ENCODE measurements around the gene POLR1G. TPM values are rescaled to one million over a fixed set of nuclear protein-coding genes. Genes with fewer than 3 reads are reported as not detected.

The POLR1G gene
- total and polyA plus RNA-seq, 2 donors (not counting 3 experiments of a cell fraction or from before 2014, with no cell fraction given) = 6.6 to 19.5 TPM

- TF ChIP-seq POLR2A (IDR thresholded peaks at IDR 0.05; ENCODE audit: low read depth, low read length) (no peak), POLR2AphosphoS5 (IDR thresholded peaks at IDR 0.05; ENCODE audit: insufficient read depth, low read depth, low read length) (no peak), MYC (IDR thresholded peaks at IDR 0.05; ENCODE audit: low read depth, low read length) (no peak), GATA2 (IDR thresholded peaks at IDR 0.05; ENCODE audit: insufficient read depth, insufficient read length, low read depth, low read length) (no peak), EZH2 (IDR thresholded peaks at IDR 0.05; ENCODE audit: borderline replicate concordance, low read depth, low read length, severe bottlenecking) (no peak), JUN (IDR thresholded peaks at IDR 0.05; ENCODE audit: borderline replicate concordance, insufficient read depth, insufficient read length, low read depth) (no peak), CTCF (IDR thresholded peaks at IDR 0.05; ENCODE audit: extremely low read depth in 1 of 2, insufficient read depth in 1 of 2, low read depth in 1 of 2, low read length in 2 of 2) (no peak), FOS (IDR thresholded peaks at IDR 0.05; ENCODE audit: borderline replicate concordance, insufficient read depth, low read length) (no peak)
- TF ChIP-seq, protein P1, sequence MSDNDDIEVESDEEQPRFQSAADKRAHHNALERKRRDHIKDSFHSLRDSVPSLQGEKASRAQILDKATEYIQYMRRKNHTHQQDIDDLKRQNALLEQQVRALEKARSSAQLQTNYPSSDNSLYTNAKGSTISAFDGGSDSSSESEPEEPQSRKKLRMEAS (IDR thresholded peaks at IDR 0.05; ENCODE audit: insufficient read depth, insufficient read length) = no peak
- no peaks in the 10 kb centered on the region for H3K79me2 ChIP-seq (ENCODE audit: control insufficient read depth, insufficient read depth, low read length)
- intact Hi-C loops (cut with micrococcal nuclease) = no loop called here
- no peak overlapping the region for H3K27ac ChIP-seq (ENCODE audit: insufficient read depth, low read depth, low read length)
- no peak for DNase-seq (ENCODE audit: low read depth, low spot score)
- H3K9ac ChIP-seq (replicated peaks; ENCODE audit: extremely low read depth, insufficient read depth, low read length) = no peak overlapping the region
- no peaks in the 10 kb centered on the region for H3K9me3 ChIP-seq (replicated peaks; ENCODE audit: control insufficient read depth, insufficient read depth, low read length)
- no TSS peak for BruUV-seq (replicated peaks)
- dilution Hi-C loops (cut with MboI; ENCODE audit: extremely low pct_ligation_motif_present, low sequenced_read_pairs) = no loop called here
- peak; percentile 21 for FAIRE-seq
- peak overlapping the region; percentile 1 for H2AFZ ChIP-seq (ENCODE audit: low read depth, low read length)
- H3K4me2 ChIP-seq (ENCODE audit: insufficient read depth, low read length) = no peak overlapping the region
- H3K4me1 ChIP-seq (ENCODE audit: control insufficient read depth, extremely low read depth, insufficient read depth, low read length) = peaks cover 26% of the 10 kb centered on the region
- POLR2A ChIA-PET = no interaction called here
- CTCF ChIA-PET = interaction anchor here (0.7 to 2.3 kb wide), 8 partner anchors 8 to 47 kb away, joined by 3 to 17 read pairs (median 6); partner anchors contain the start of gene FOSB
- no peaks in the 10 kb centered on the region for H3K27me3 ChIP-seq (ENCODE audit: control insufficient read depth in 2 of 2, insufficient read depth in 2 of 2, low read length in 2 of 2)
- H3K4me3 ChIP-seq (replicated peaks in 1 of 3; ENCODE audit: insufficient read depth in 1 of 3, low read depth in 1 of 3, low read length in 3 of 3) = no peak overlapping the region
- H3K9me1 ChIP-seq (replicated peaks; ENCODE audit: control insufficient read depth, extremely low read depth, insufficient read depth, low read length) = no peaks in the 10 kb centered on the region
- no peaks in the 10 kb centered on the region for H4K20me1 ChIP-seq (replicated peaks; ENCODE audit: control insufficient read depth, extremely low read depth, insufficient read depth, low read length)
- H3K36me3 ChIP-seq (ENCODE audit: control insufficient read depth in 2 of 2, extremely low read depth in 1 of 2, insufficient read depth in 2 of 2, low read length in 2 of 2) = no peaks in the 10 kb centered on the region
Observed at GRCh38 chr19:45448887-45449299, 42.4 kb downstream of the POLR1G start.
